Measurements from ENCODE around the gene UHMK1.

Gene UHMK1

GRCh38 chr1:162527314-162527713 is 29.7 kb downstream of the UHMK1 start:
- DNase-seq (ENCODE audit: low read depth in 4 of 4, low spot score in 1 of 4): no peak

GRCh38 chr1:162530307-162530987 is 32.8 kb downstream of the UHMK1 start:
- no peak for DNase-seq (ENCODE audit: low read depth in 4 of 4, low spot score in 1 of 4)

- no peak for DNase-seq (ENCODE audit: low read depth in 4 of 4, low spot score in 1 of 4)
These were observed 33.3 kb downstream of the UHMK1 start for GRCh38 chr1:162530988-162531319.

- no peak for DNase-seq (ENCODE audit: low read depth in 4 of 4, low spot score in 1 of 4)
These were observed 37.9 kb downstream of the UHMK1 start for GRCh38 chr1:162535501-162535900.

- no peak for DNase-seq (ENCODE audit: low read depth in 4 of 4, low spot score in 1 of 4)
These were observed 38.9 kb downstream of the UHMK1 start for GRCh38 chr1:162536511-162536910.

GRCh38 chr1:162537216-162537615 is 39.6 kb downstream of the UHMK1 start:
- DNase-seq (ENCODE audit: low read depth in 4 of 4, low spot score in 1 of 4): no peak

- DNase-seq (ENCODE audit: low read depth in 4 of 4, low spot score in 1 of 4): no peak
These were observed 41.3 kb downstream of the UHMK1 start for GRCh38 chr1:162538815-162539431.

GRCh38 chr1:162541619-162542141 is 44.1 kb downstream of the UHMK1 start:
- DNase-seq (ENCODE audit: low read depth in 4 of 4, low spot score in 1 of 4): no peak

GRCh38 chr1:162543228-162543627 is 45.6 kb downstream of the UHMK1 start:
- no peak for DNase-seq (ENCODE audit: low read depth in 4 of 4, low spot score in 1 of 4)

- no peak for DNase-seq (ENCODE audit: low read depth in 4 of 4, low spot score in 1 of 4)
These were observed 50.6 kb downstream of the UHMK1 start for GRCh38 chr1:162548170-162548569.

GRCh38 chr1:162549001-162549400 is 51.4 kb downstream of the UHMK1 start:
- no peak for DNase-seq (ENCODE audit: low read depth in 4 of 4, low spot score in 1 of 4)

GRCh38 chr1:162550925-162551324 is 53.3 kb downstream of the UHMK1 start:
- no peak for DNase-seq (ENCODE audit: low read depth in 4 of 4, low spot score in 1 of 4)

GRCh38 chr1:162551969-162552683 is 54.5 kb downstream of the UHMK1 start:
- no peak for DNase-seq (ENCODE audit: low read depth in 4 of 4, low spot score in 1 of 4)

GRCh38 chr1:162552684-162553252 is 55.1 kb downstream of the UHMK1 start:
- no peak for DNase-seq (ENCODE audit: low read depth in 4 of 4, low spot score in 1 of 4)

GRCh38 chr1:162554258-162554657 is 56.6 kb downstream of the UHMK1 start:
- DNase-seq (ENCODE audit: low read depth in 4 of 4, low spot score in 1 of 4): no peak

GRCh38 chr1:162557536-162557935 is 59.9 kb downstream of the UHMK1 start:
- no peak for DNase-seq (ENCODE audit: low read depth in 4 of 4, low spot score in 1 of 4)

GRCh38 chr1:162560303-162561036 is 62.9 kb downstream of the UHMK1 start:
- no peak for DNase-seq (ENCODE audit: low read depth in 4 of 4, low spot score in 1 of 4)

- peak; percentile 93 to 99 (median 97) for DNase-seq (ENCODE audit: low read depth in 4 of 4, low spot score in 1 of 4)
These were observed 63.5 kb downstream of the UHMK1 start for GRCh38 chr1:162561037-162561615.

GRCh38 chr1:162561616-162562469 is 64.2 kb downstream of the UHMK1 start, which contains the start of gene UAP1:
Gene UAP1, plus strand, starts transcription at chr1:162561722. Its CDS starts 4,347 bp downstream, at chr1:162566069.
- peak in 3 of 4 experiments; percentile 1 to 21 (median 1) for DNase-seq (ENCODE audit: low read depth in 4 of 4, low spot score in 1 of 4)

GRCh38 chr1:162562470-162562828 is 64.8 kb downstream of the UHMK1 start:
- no peak for DNase-seq (ENCODE audit: low read depth in 4 of 4, low spot score in 1 of 4)

Data from stimulated activated CD4-positive, alpha-beta T cell treated with anti-CD3 and anti-CD28 coated beads, Interleukin-1b, Interleukin-23, amount 100 ng/mL, for 24 hours (primary cell).